ENCODE data around the gene ATP10A.
"Not testable (repeated sequence)": the region's sequence is repeated elsewhere in the genome, so short reads cannot be mapped to it uniquely, and the experiment has no call there.

Gene ATP10A

DNA sequence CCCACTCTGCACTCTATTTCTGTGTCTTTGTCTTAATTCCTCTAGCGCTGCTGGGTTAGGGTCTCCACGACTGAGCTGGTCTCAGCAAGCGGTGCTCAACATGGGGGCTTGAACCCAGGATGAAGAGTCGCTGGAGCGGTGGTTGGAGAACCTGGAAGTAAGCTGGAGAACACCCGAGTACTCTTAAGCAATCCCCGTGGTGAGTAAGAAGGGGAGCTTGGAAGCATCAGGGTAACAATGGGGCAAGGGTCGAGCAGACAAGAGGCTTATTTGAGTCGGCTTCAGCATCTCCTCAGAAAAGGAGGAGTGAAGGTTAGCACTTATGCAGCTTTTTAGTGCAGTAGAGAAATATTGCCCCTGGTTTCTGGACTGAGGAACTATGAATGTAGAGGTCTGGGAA lies 226.6 kb downstream of the ATP10A start:
- not testable (repeated sequence) for DNase-seq

- DNase-seq: no peak
These were observed 227.9 kb downstream of the ATP10A start for GRCh38 chr15:25635191-25635590.

GRCh38 chr15:25633862-25634261 lies 229.3 kb downstream of the ATP10A start:
- DNase-seq: no peak

GRCh38 chr15:25631971-25632370 lies 231.2 kb downstream of the ATP10A start:
- DNase-seq: no peak
